Measurements from ENCODE around the gene TMBIM6. TPM values are rescaled to one million over a fixed set of nuclear protein-coding genes. Genes with fewer than 3 reads are reported as not detected.
"Not testable (repeated sequence)": the region's sequence is repeated elsewhere in the genome, so short reads cannot be mapped to it uniquely, and the experiment has no call there.

Gene TMBIM6
- total and polyA plus RNA-seq, 7 experiments from 2014 or later: 307 to 916 (median 392) TPM

DNA sequence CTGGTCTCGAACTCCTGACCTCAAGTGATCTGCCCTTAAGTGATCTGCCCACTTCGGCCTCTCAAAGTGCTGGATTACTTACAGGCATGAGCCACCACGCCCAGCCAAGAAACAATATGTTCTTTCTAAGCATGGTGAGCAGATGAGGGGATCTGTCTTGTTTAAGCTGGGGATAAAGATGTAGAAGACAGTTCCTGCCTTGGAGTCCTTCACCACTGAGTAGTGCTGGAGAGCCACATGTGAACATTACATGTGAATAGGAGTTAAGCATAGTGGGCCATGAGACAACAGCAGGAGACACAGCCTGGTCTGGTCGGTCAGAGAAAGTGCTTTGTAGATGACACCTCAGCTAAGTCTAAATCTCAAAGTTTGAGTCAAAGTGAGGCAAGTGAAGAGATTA, 26.0 kb downstream of the TMBIM6 start:
- peak overlapping the region; percentile 17 for H3K27ac ChIP-seq (ENCODE audit: low read depth, low read length)
- H3K4me1 ChIP-seq (ENCODE audit: control insufficient read depth in 2 of 2, insufficient read depth in 2 of 2, low read length in 2 of 2): peaks cover 20 to 41% of the 10 kb centered on the region in 2 donors
- ChIA-PET CTCF (interaction anchor here (1.3 kb wide), 1 partner anchor 11 kb away, joined by 4 read pairs; no protein-coding TSS in a partner anchor), POLR2A (interaction anchor here (2.0 kb wide), 1 partner anchor 26 kb away, joined by 6 read pairs; the partner anchor contains the start of gene TMBIM6)
- H3K9me3 Mint-ChIP-seq: no peaks in the 10 kb centered on the region
- H3K4me3 ChIP-seq (ENCODE audit: low read length): no peak overlapping the region
- ATAC-seq (no peak), DNase-seq (no peak)
- H3K27ac Mint-ChIP-seq: peak overlapping the region in 8 of 9 donors; percentile 59 to 91 (median 84)
- peaks cover 0 to 29% (median 17%) of the 10 kb centered on the region in 5 donors for H3K36me3 Mint-ChIP-seq
- H3K36me3 ChIP-seq (ENCODE audit: control insufficient read depth in 2 of 3, insufficient read depth in 3 of 3, low read length in 3 of 3): peaks cover 4 to 16% (median 8%) of the 10 kb centered on the region in 3 experiments
- H3K4me3 Mint-ChIP-seq: peak overlapping the region in 2 of 10 donors; percentile 49 to 52
- H3K4me1 Mint-ChIP-seq: peaks cover 28 to 52% (median 46%) of the 10 kb centered on the region in 7 donors
- no peaks in the 10 kb centered on the region for H3K9me3 ChIP-seq (ENCODE audit: control insufficient read depth in 2 of 3, low read length in 3 of 3)
- no peaks in the 10 kb centered on the region for H3K27me3 ChIP-seq (ENCODE audit: control insufficient read depth in 2 of 2, insufficient read depth in 2 of 2, low read length in 2 of 2)
- no peaks in the 10 kb centered on the region for H3K27me3 Mint-ChIP-seq
- intact Hi-C loops (cut with micrococcal nuclease): no loop called here

GRCh38 chr12:49773102-49773501, 31.7 kb downstream of the TMBIM6 start:
- H3K36me3 Mint-ChIP-seq; intact Hi-C loops (cut with micrococcal nuclease); H3K4me3 ChIP-seq (ENCODE audit: low read length); H3K27ac Mint-ChIP-seq; H3K4me3 Mint-ChIP-seq; H3K9me3 Mint-ChIP-seq; H3K9me3 ChIP-seq (ENCODE audit: control insufficient read depth in 2 of 3, low read length in 3 of 3); H3K36me3 ChIP-seq (ENCODE audit: control insufficient read depth in 2 of 3, insufficient read depth in 3 of 3, low read length in 3 of 3); H3K27me3 ChIP-seq (ENCODE audit: control insufficient read depth in 2 of 2, insufficient read depth in 2 of 2, low read length in 2 of 2); ATAC-seq; H3K27ac ChIP-seq (ENCODE audit: low read depth, low read length); H3K27me3 Mint-ChIP-seq; H3K4me1 ChIP-seq (ENCODE audit: control insufficient read depth in 2 of 2, insufficient read depth in 2 of 2, low read length in 2 of 2); POLR2A ChIA-PET; DNase-seq: not testable (repeated sequence)
- CTCF ChIA-PET: interaction anchor here (0.6 to 1.4 kb wide), 4 partner anchors 32 to 840 kb away, joined by 3 to 4 read pairs (median 3); partner anchors contain the start of gene TMBIM6
- H3K4me1 Mint-ChIP-seq: peaks cover 6 to 13% (median 8%) of the 10 kb centered on the region in 7 donors

GRCh38 chr12:49776413-49776812, 35.1 kb downstream of the TMBIM6 start:
- Mint-ChIP-seq H3K4me1 (peaks cover 10 to 17% (median 13%) of the 10 kb centered on the region in 7 donors), H3K27ac (peak overlapping the region in 2 of 9 donors; percentile 25 to 56), H3K4me3 (peak overlapping the region in 2 of 10 donors; percentile 12 to 27), H3K9me3 (peaks cover 0 to 3% (median 0%) of the 10 kb centered on the region in 11 donors), H3K36me3 (no peaks in the 10 kb centered on the region), H3K27me3 (peaks cover 6 to 27% (median 20%) of the 10 kb centered on the region in 5 donors)
- Histone ChIP-seq H3K9me3 (ENCODE audit: control insufficient read depth in 2 of 3, low read length in 3 of 3) (no peaks in the 10 kb centered on the region), H3K36me3 (ENCODE audit: control insufficient read depth in 2 of 3, insufficient read depth in 3 of 3, low read length in 3 of 3) (no peaks in the 10 kb centered on the region), H3K4me3 (ENCODE audit: low read length) (no peak overlapping the region), H3K27ac (ENCODE audit: low read depth, low read length) (no peak overlapping the region), H3K4me1 (ENCODE audit: control insufficient read depth in 2 of 2, insufficient read depth in 2 of 2, low read length in 2 of 2) (peaks cover 0 to 8% of the 10 kb centered on the region in 2 donors), H3K27me3 (ENCODE audit: control insufficient read depth in 2 of 2, insufficient read depth in 2 of 2, low read length in 2 of 2) (peaks cover 0 to 8% of the 10 kb centered on the region in 2 donors)
- POLR2A ChIA-PET: interaction anchor here (0.6 kb wide), 1 partner anchor 47 kb away, joined by 7 read pairs; no protein-coding TSS in a partner anchor
- ATAC-seq (peak; percentile 85), DNase-seq (peak in 8 of 9 donors; percentile 21 to 52 (median 36))
- CTCF ChIA-PET: interaction anchor here (0.6 to 2.7 kb wide), 4 partner anchors 35 to 541 kb away, joined by 3 to 33 read pairs (median 16); partner anchors contain the start of gene TMBIM6
- intact Hi-C loops (cut with micrococcal nuclease): loop anchor here (1.0 to 5.0 kb wide), 4 partner anchors 63 to 281 kb away; partner anchors contain the start of gene ASIC1 (in 2 of the 2)

DNA sequence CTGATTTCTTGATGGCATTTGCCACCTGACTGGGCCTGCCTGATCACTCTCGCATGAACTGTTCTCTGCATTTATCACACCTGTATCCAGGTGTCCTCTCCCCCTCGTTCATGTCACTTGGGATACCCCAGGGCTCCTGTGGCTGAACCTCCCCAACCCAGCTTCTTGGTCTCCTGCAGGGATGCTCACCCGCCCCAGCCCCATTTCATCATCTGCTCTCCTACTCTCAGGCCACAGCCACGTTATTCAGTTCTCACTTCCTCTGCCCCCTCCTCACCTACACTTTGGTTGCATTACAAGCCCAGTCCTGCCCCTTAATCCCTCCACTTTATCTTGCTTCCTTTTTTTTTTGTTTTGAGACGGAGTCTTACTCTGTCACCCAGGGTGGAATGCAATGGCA, 35.5 kb downstream of the TMBIM6 start:
- Histone ChIP-seq H3K27ac (ENCODE audit: low read depth, low read length) (no peak overlapping the region), H3K4me3 (ENCODE audit: low read length) (no peak overlapping the region), H3K4me1 (ENCODE audit: control insufficient read depth in 2 of 2, insufficient read depth in 2 of 2, low read length in 2 of 2) (peaks cover 0 to 8% of the 10 kb centered on the region in 2 donors), H3K9me3 (ENCODE audit: control insufficient read depth in 2 of 3, low read length in 3 of 3) (no peaks in the 10 kb centered on the region), H3K27me3 (ENCODE audit: control insufficient read depth in 2 of 2, insufficient read depth in 2 of 2, low read length in 2 of 2) (peaks cover 0 to 8% of the 10 kb centered on the region in 2 donors), H3K36me3 (ENCODE audit: control insufficient read depth in 2 of 3, insufficient read depth in 3 of 3, low read length in 3 of 3) (no peaks in the 10 kb centered on the region)
- intact Hi-C loops (cut with micrococcal nuclease): loop anchor here (1.0 to 5.0 kb wide), 4 partner anchors 62 to 280 kb away; partner anchors contain the start of gene ASIC1 (in 2 of the 2)
- DNase-seq (no peak), ATAC-seq (no peak)
- POLR2A ChIA-PET: interaction anchor here (0.5 to 2.2 kb wide), 5 partner anchors 8 to 60 kb away, joined by 3 to 19 read pairs (median 4); partner anchors contain the start of gene TMBIM6
- Mint-ChIP-seq H3K4me3 (peak overlapping the region in 2 of 10 donors; percentile 27 to 61), H3K9me3 (peaks cover 0 to 3% (median 0%) of the 10 kb centered on the region in 11 donors), H3K27me3 (peaks cover 6 to 27% (median 22%) of the 10 kb centered on the region in 5 donors), H3K4me1 (peaks cover 10 to 17% (median 13%) of the 10 kb centered on the region in 7 donors), H3K27ac (peak overlapping the region in 1 of 9 donors; percentile 10), H3K36me3 (no peaks in the 10 kb centered on the region)
- CTCF ChIA-PET: interaction anchor here (0.6 to 2.7 kb wide), 8 partner anchors 14 to 542 kb away, joined by 3 to 33 read pairs (median 6); partner anchors contain the start of genes BCDIN3D and TMBIM6

GRCh38 chr12:49777341-49777740, 36.0 kb downstream of the TMBIM6 start:
- H3K9me3 ChIP-seq (ENCODE audit: control insufficient read depth in 2 of 3, low read length in 3 of 3): no peaks in the 10 kb centered on the region
- Mint-ChIP-seq H3K4me3 (no peak overlapping the region), H3K9me3 (peaks cover 0 to 3% (median 0%) of the 10 kb centered on the region in 11 donors), H3K27me3 (peaks cover 6 to 27% (median 24%) of the 10 kb centered on the region in 5 donors), H3K36me3 (no peaks in the 10 kb centered on the region), H3K4me1 (peaks cover 10 to 17% (median 13%) of the 10 kb centered on the region in 7 donors), H3K27ac (peak overlapping the region in 1 of 9 donors; percentile 10)
- ChIA-PET POLR2A (interaction anchor here (0.5 to 2.2 kb wide), 5 partner anchors 9 to 106 kb away, joined by 3 to 19 read pairs (median 3); partner anchors contain the start of gene TMBIM6), CTCF (interaction anchor here (0.5 to 2.7 kb wide), 18 partner anchors 10 to 542 kb away, joined by 3 to 33 read pairs (median 4); partner anchors contain the start of genes BCDIN3D and TMBIM6)
- H3K27me3 ChIP-seq (ENCODE audit: control insufficient read depth in 2 of 2, insufficient read depth in 2 of 2, low read length in 2 of 2): peaks cover 0 to 8% of the 10 kb centered on the region in 2 donors
- H3K4me3 ChIP-seq (ENCODE audit: low read length): no peak overlapping the region
- peaks cover 0 to 8% of the 10 kb centered on the region in 2 donors for H3K4me1 ChIP-seq (ENCODE audit: control insufficient read depth in 2 of 2, insufficient read depth in 2 of 2, low read length in 2 of 2)
- H3K36me3 ChIP-seq (ENCODE audit: control insufficient read depth in 2 of 3, insufficient read depth in 3 of 3, low read length in 3 of 3): no peaks in the 10 kb centered on the region
- no peak for DNase-seq
- no peak overlapping the region for H3K27ac ChIP-seq (ENCODE audit: low read depth, low read length)
- no peak for ATAC-seq
- intact Hi-C loops (cut with micrococcal nuclease): loop anchor here (2.0 to 5.0 kb wide), 2 partner anchors 189 to 280 kb away; partner anchors contain the start of gene ASIC1 (in 2 of the 2)
